C4-2B (cell line): ENCODE results near the gene RNF225.

Source experiments
- H3K27ac ChIP-seq: fragments of 450-650 bp; 2 replicates; pipeline ENCODE4 v1.5.1; 2017
- CTCF ChIP-seq: fragments of 450-650 bp; conservative IDR thresholded peaks from 2 replicates; pipeline ENCODE4 v1.5.1; 2017; ENCODE audit warnings: mild to moderate bottlenecking
- ZFX ChIP-seq: fragments of 450-650 bp; IDR thresholded peaks from 2 replicates; pipeline ENCODE4 v1.6.1; 2017

Gene RNF225

GRCh38 chr19:58395220-58395978, at the start of gene RNF225:
Gene RNF225, plus strand, starts transcription at chr19:58395656. Its CDS starts 434 bp downstream, at chr19:58396090.
- H3K27ac ChIP-seq = peak within 1 kb of the TSS; percentile 62
- TF ChIP-seq ZFX = no peak
- TF ChIP-seq CTCF = no peak

- TF ChIP-seq ZFX (peak; percentile 35; the same call in 1 of the 2 replicates), CTCF (no peak)
- H3K27ac ChIP-seq = peak overlapping the region; percentile 39
Observed at GRCh38 chr19:58346961-58347929, 48.2 kb upstream of the RNF225 start.

GRCh38 chr19:58348080-58348479, 47.4 kb upstream of the RNF225 start:
- peak overlapping the region; percentile 39 for H3K27ac ChIP-seq

GRCh38 chr19:58349590-58349989, 45.9 kb upstream of the RNF225 start:
- TF ChIP-seq ZFX (no peak), CTCF (no peak)
- no peak overlapping the region for H3K27ac ChIP-seq

GRCh38 chr19:58350001-58350861, 45.2 kb upstream of the RNF225 start:
- no peak overlapping the region for H3K27ac ChIP-seq
- TF ChIP-seq CTCF (no peak), ZFX (no peak)

- H3K27ac ChIP-seq = no peak overlapping the region
Observed at GRCh38 chr19:58350871-58351557, 44.4 kb upstream of the RNF225 start.

More at GRCh38 chr19:58350871-58351557, 44.4 kb upstream of the RNF225 start:
- TF ChIP-seq CTCF = no peak
- TF ChIP-seq ZFX = no peak
